Subcutaneous abdominal adipose tissue (tissue), 5 donors: ENCODE measurements around the gene COL5A1.

Experiments used
- H3K27ac ChIP-seq: one replicate; pipeline ENCODE4 v1.7.0; 2013; ENCODE audit warnings: low read depth, mild to moderate bottlenecking, inconsistent platforms, low read length, moderate library complexity
- H3K27me3 ChIP-seq, 5 donors: one replicate each; pipeline ENCODE4 v1.7.0; 2013; ENCODE audit warnings: low read length in 5 of 5, inconsistent platforms in 1 of 5; ENCODE audit not compliant: control insufficient read depth in 5 of 5, insufficient read depth in 4 of 5
- H3K36me3 ChIP-seq, 5 donors: one replicate each; pipeline ENCODE4 v1.7.0; 2013; ENCODE audit warnings: low read length in 5 of 5; ENCODE audit not compliant: control insufficient read depth in 5 of 5, insufficient read depth in 5 of 5
- H3K4me1 ChIP-seq, 5 donors: one replicate each; pipeline ENCODE4 v1.7.0; 2013; ENCODE audit warnings: low read length in 5 of 5, mild to moderate bottlenecking in 3 of 5, moderate library complexity in 1 of 5; ENCODE audit not compliant: control insufficient read depth in 5 of 5, insufficient read depth in 5 of 5
- H3K4me3 ChIP-seq, 5 donors: one replicate each; pipeline ENCODE4 v1.7.0; 2013; ENCODE audit warnings: low read length in 5 of 5, low read depth in 1 of 5
- H3K9ac ChIP-seq, 5 donors: one replicate each; pipeline ENCODE4 v1.7.0; 2013; ENCODE audit warnings: low read length in 5 of 5, mild to moderate bottlenecking in 4 of 5, moderate library complexity in 3 of 5
- H3K9me3 ChIP-seq, 5 donors: one replicate each; pipeline ENCODE4 v1.7.0; 2013; ENCODE audit warnings: low read length in 5 of 5; ENCODE audit not compliant: control insufficient read depth in 5 of 5
- donor health status: healthy.
- donor health status: healthy.
- donor health status: healthy.
- donor health status: healthy.
- donor health status: healthy.

The COL5A1 gene

DNA sequence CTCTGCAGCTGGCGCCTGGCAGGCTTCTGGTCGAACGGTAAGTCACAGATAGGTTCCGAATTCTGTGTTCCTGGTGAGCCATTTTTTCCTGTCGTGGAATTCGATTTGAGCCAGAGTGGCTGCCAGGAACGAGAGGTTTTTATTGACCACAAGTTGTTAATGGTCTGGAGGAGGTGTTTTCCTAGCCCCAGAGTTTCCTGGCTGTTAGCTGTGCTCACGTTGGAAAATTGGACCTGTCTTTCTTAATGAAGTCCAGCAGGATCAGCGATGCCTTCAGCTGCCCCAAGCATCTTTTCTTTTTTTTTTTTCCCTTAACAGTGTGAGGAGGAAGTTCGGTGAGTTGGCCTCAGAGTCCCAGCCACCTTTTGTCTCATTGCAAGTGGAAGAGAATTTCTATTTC lies 62.9 kb downstream of the COL5A1 start:
- Histone ChIP-seq H3K36me3 (peaks cover 0 to 40% (median 37%) of the 10 kb centered on the region in 5 donors), H3K27me3 (no peaks in the 10 kb centered on the region), H3K27ac (no peak overlapping the region), H3K9me3 (no peaks in the 10 kb centered on the region), H3K4me1 (peaks cover 4 to 47% (median 34%) of the 10 kb centered on the region in 5 donors), H3K9ac (no peak overlapping the region), H3K4me3 (no peak overlapping the region)

- H3K9me3 ChIP-seq = no peaks in the 10 kb centered on the region
- peaks cover 4 to 52% (median 34%) of the 10 kb centered on the region in 5 donors for H3K4me1 ChIP-seq
- H3K27me3 ChIP-seq = no peaks in the 10 kb centered on the region
- no peak overlapping the region for H3K9ac ChIP-seq
- H3K36me3 ChIP-seq = peaks cover 0 to 30% (median 27%) of the 10 kb centered on the region in 5 donors
- no peak overlapping the region for H3K4me3 ChIP-seq
- H3K27ac ChIP-seq = no peak overlapping the region
Measured at GRCh38 chr9:134705786-134706185, 64.2 kb downstream of the COL5A1 start.

GRCh38 chr9:134706522-134706921 lies 64.9 kb downstream of the COL5A1 start:
- Histone ChIP-seq H3K27me3 (no peaks in the 10 kb centered on the region), H3K9me3 (no peaks in the 10 kb centered on the region), H3K4me1 (peaks cover 4 to 58% (median 34%) of the 10 kb centered on the region in 5 donors), H3K9ac (no peak overlapping the region), H3K4me3 (no peak overlapping the region), H3K27ac (no peak overlapping the region), H3K36me3 (peaks cover 0 to 23% (median 19%) of the 10 kb centered on the region in 5 donors)

GRCh38 chr9:134707031-134707680 lies 65.6 kb downstream of the COL5A1 start:
- no peak overlapping the region for H3K4me3 ChIP-seq
- H3K27ac ChIP-seq = no peak overlapping the region
- H3K9me3 ChIP-seq = no peaks in the 10 kb centered on the region
- no peaks in the 10 kb centered on the region for H3K27me3 ChIP-seq
- peak overlapping the region in 1 of 5 donors; percentile 47 for H3K9ac ChIP-seq
- H3K4me1 ChIP-seq = peaks cover 4 to 58% (median 34%) of the 10 kb centered on the region in 5 donors
- peaks cover 0 to 16% (median 14%) of the 10 kb centered on the region in 5 donors for H3K36me3 ChIP-seq

- Histone ChIP-seq H3K27me3 (no peaks in the 10 kb centered on the region), H3K36me3 (peaks cover 0 to 13% (median 9%) of the 10 kb centered on the region in 5 donors), H3K4me1 (peaks cover 2 to 55% (median 34%) of the 10 kb centered on the region in 5 donors), H3K27ac (no peak overlapping the region), H3K4me3 (no peak overlapping the region), H3K9me3 (no peaks in the 10 kb centered on the region), H3K9ac (peak overlapping the region in 1 of 5 donors; percentile 7)
Measured at GRCh38 chr9:134707731-134708671, 66.4 kb downstream of the COL5A1 start.

GRCh38 chr9:134708672-134709038 lies 67.1 kb downstream of the COL5A1 start:
- H3K9me3 ChIP-seq = no peaks in the 10 kb centered on the region
- H3K9ac ChIP-seq = no peak overlapping the region
- H3K4me3 ChIP-seq = no peak overlapping the region
- H3K27ac ChIP-seq = no peak overlapping the region
- H3K27me3 ChIP-seq = no peaks in the 10 kb centered on the region
- H3K36me3 ChIP-seq = peaks cover 0 to 15% (median 12%) of the 10 kb centered on the region in 5 donors
- peaks cover 2 to 54% (median 34%) of the 10 kb centered on the region in 5 donors for H3K4me1 ChIP-seq

DNA sequence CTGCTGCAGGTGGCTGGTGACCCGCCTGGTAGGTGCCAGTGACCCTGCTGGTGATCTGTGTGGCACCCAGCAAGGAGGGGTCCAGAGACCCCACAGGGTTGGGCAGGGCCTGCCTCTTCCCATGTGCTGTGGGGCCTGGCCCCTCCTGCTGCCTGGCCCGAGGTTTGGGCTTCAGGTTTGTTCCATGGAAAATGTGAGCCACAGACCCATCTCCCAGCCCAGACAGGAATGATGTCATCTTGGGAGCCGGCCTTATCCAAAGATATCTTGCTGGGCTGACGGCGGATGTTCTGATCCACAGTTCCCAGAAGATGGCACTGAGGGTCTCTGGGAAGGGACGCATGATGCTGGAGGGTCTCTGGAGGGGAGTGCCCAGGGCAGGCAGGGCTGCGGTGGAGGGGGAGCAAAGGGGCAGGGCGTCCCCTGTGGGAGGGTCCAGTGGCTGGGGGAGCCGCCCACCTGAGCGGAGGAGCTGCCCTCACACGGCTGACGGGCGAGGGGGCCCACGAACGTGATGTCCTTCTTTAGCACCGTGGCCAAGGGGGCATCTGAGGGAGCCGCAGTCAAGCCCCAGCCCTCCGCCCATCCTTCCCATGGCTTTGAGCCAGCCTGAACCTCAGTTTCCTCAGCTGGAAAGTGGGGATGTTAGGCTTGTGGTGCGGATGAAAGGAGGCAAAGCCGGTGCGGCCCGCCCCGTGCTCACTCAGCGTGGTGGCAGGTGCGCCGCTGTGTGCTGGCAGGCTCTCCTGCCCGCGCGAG lies 68.1 kb downstream of the COL5A1 start:
- Histone ChIP-seq H3K27me3 (no peaks in the 10 kb centered on the region), H3K36me3 (peaks cover 0 to 16% (median 9%) of the 10 kb centered on the region in 5 donors), H3K27ac (no peak overlapping the region), H3K4me1 (peaks cover 2 to 54% (median 34%) of the 10 kb centered on the region in 5 donors), H3K9me3 (peaks cover 0 to 4% (median 0%) of the 10 kb centered on the region in 5 donors), H3K4me3 (no peak overlapping the region), H3K9ac (no peak overlapping the region)

DNA sequence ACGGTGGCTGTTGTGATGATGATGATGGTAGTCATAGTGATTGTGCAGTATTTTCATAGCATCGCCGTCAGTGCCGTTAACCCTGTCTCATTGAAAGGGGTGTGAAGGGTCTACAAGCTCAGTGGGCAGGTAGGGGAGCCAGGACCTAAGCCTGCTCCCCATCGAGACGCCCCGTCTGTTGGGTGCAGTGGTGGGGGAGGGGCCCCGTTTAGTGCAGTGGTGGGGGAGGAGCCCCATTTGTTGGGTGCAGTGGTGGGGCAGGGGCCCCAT lies 68.6 kb downstream of the COL5A1 start:
- peaks cover 0 to 4% (median 0%) of the 10 kb centered on the region in 5 donors for H3K9me3 ChIP-seq
- no peak overlapping the region for H3K4me3 ChIP-seq
- H3K4me1 ChIP-seq = peaks cover 2 to 54% (median 34%) of the 10 kb centered on the region in 5 donors
- no peak overlapping the region for H3K27ac ChIP-seq
- peaks cover 0 to 14% (median 6%) of the 10 kb centered on the region in 5 donors for H3K36me3 ChIP-seq
- H3K27me3 ChIP-seq = no peaks in the 10 kb centered on the region
- H3K9ac ChIP-seq = no peak overlapping the region

DNA sequence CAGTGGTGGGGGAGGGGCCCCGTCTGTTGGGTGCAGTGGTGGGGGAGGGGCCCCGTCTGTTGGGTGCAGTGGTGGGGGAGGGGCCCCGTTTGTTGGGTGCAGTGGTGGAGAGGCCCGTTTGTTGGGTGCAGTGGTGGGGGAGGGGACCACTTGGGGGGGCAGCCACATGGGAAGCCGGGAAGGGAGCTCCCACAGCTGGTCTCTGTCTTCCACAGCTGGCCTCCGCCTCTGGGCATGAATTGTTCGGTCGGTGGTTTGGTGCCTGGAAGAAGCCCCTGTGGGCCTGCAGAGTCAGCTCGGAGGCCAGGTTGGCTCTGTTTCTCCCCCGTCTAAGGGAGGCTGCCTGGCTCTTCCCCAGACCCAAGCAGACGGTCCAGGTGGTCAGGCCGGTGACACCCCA lies 69.3 kb downstream of the COL5A1 start:
- Histone ChIP-seq H3K27ac (no peak overlapping the region), H3K27me3 (no peaks in the 10 kb centered on the region), H3K9ac (no peak overlapping the region), H3K36me3 (peaks cover 0 to 10% (median 6%) of the 10 kb centered on the region in 5 donors), H3K4me1 (peaks cover 2 to 54% (median 34%) of the 10 kb centered on the region in 5 donors), H3K9me3 (peaks cover 0 to 4% (median 0%) of the 10 kb centered on the region in 5 donors), H3K4me3 (no peak overlapping the region)
